ENCODE measurements around the gene PRKG1.

The PRKG1 gene

GRCh38 chr10:52257692-52258075 lies 1183.4 kb downstream of the PRKG1 start:
- DNase-seq, result no peak

- DNase-seq, result no peak
These were observed 1184.6 kb downstream of the PRKG1 start for GRCh38 chr10:52258799-52259425.

- no peak for DNase-seq
These were observed 1185.1 kb downstream of the PRKG1 start for GRCh38 chr10:52259426-52259812.

- DNase-seq, result no peak
These were observed 1187.1 kb downstream of the PRKG1 start for GRCh38 chr10:52261362-52261761.

GRCh38 chr10:52265131-52265926 lies 1191.0 kb downstream of the PRKG1 start:
- no peak for DNase-seq

GRCh38 chr10:52266858-52267257 lies 1192.6 kb downstream of the PRKG1 start:
- DNase-seq, result no peak

- no peak for DNase-seq
These were observed 1194.5 kb downstream of the PRKG1 start for GRCh38 chr10:52268790-52269189.

- no peak for DNase-seq
These were observed 1194.9 kb downstream of the PRKG1 start for GRCh38 chr10:52269233-52269632.

GRCh38 chr10:52276163-52276562 lies 1201.9 kb downstream of the PRKG1 start:
- no peak for DNase-seq

- DNase-seq, result no peak
These were observed 1202.7 kb downstream of the PRKG1 start for GRCh38 chr10:52276986-52277385.

- no peak for DNase-seq
These were observed 1205.3 kb downstream of the PRKG1 start for GRCh38 chr10:52279546-52279945.

- no peak for DNase-seq
These were observed 1205.8 kb downstream of the PRKG1 start for GRCh38 chr10:52280051-52280450.

GRCh38 chr10:52283174-52283573 lies 1208.9 kb downstream of the PRKG1 start:
- peak; percentile 60 for DNase-seq

- no peak for DNase-seq
These were observed 1210.2 kb downstream of the PRKG1 start for GRCh38 chr10:52284416-52285013.

- no peak for DNase-seq
These were observed 1213.6 kb downstream of the PRKG1 start for GRCh38 chr10:52287866-52288265.

GRCh38 chr10:52297747-52298146 lies 1223.5 kb downstream of the PRKG1 start:
- DNase-seq, result no peak

- DNase-seq, result no peak
These were observed 1226.5 kb downstream of the PRKG1 start for GRCh38 chr10:52300599-52301277.

- DNase-seq, result peak; percentile 74
These were observed 1234.2 kb downstream of the PRKG1 start for GRCh38 chr10:52308251-52309031.

- no peak for DNase-seq
These were observed 1238.6 kb downstream of the PRKG1 start for GRCh38 chr10:52312942-52313255.

GRCh38 chr10:52313256-52313932 lies 1239.1 kb downstream of the PRKG1 start:
- DNase-seq, result peak; percentile 22

- peak; percentile 76 for DNase-seq
These were observed 1239.9 kb downstream of the PRKG1 start, which contains the start of gene DKK1 for GRCh38 chr10:52313933-52314821. Gene DKK1 (plus strand): TSS chr10:52314281. CDS start chr10:52314435, 154 bp downstream.
